22Rv1 (cell line): ENCODE results near the gene DHX15.

ENCODE experiments used
- H3K27ac ChIP-seq: fragments of 450-650 bp; 2 replicates; pipeline ENCODE4 v1.5.1; 2017
- ZFX ChIP-seq: fragments of 450-650 bp; IDR thresholded peaks from 2 replicates; pipeline ENCODE4 v1.6.1; 2017; ENCODE audit warnings: antibody characterized with exemption, borderline replicate concordance
- TF ChIP-seq, protein P1 (sequence below): fragments of 450-650 bp; IDR thresholded peaks from 2 replicates; pipeline ENCODE4 v1.5.1; 2017; ENCODE audit warnings: mild to moderate bottlenecking

The DHX15 gene

GRCh38 chr4:24559889-24560288 lies 24.5 kb downstream of the DHX15 start:
- no peak overlapping the region for H3K27ac ChIP-seq
- TF ChIP-seq, protein P1, sequence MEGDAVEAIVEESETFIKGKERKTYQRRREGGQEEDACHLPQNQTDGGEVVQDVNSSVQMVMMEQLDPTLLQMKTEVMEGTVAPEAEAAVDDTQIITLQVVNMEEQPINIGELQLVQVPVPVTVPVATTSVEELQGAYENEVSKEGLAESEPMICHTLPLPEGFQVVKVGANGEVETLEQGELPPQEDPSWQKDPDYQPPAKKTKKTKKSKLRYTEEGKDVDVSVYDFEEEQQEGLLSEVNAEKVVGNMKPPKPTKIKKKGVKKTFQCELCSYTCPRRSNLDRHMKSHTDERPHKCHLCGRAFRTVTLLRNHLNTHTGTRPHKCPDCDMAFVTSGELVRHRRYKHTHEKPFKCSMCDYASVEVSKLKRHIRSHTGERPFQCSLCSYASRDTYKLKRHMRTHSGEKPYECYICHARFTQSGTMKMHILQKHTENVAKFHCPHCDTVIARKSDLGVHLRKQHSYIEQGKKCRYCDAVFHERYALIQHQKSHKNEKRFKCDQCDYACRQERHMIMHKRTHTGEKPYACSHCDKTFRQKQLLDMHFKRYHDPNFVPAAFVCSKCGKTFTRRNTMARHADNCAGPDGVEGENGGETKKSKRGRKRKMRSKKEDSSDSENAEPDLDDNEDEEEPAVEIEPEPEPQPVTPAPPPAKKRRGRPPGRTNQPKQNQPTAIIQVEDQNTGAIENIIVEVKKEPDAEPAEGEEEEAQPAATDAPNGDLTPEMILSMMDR = no peak
- no peak for TF ChIP-seq ZFX

GRCh38 chr4:24559032-24559821 lies 25.1 kb downstream of the DHX15 start:
- no peak overlapping the region for H3K27ac ChIP-seq
- TF ChIP-seq, protein P1 = no peak
- TF ChIP-seq ZFX = no peak

DNA sequence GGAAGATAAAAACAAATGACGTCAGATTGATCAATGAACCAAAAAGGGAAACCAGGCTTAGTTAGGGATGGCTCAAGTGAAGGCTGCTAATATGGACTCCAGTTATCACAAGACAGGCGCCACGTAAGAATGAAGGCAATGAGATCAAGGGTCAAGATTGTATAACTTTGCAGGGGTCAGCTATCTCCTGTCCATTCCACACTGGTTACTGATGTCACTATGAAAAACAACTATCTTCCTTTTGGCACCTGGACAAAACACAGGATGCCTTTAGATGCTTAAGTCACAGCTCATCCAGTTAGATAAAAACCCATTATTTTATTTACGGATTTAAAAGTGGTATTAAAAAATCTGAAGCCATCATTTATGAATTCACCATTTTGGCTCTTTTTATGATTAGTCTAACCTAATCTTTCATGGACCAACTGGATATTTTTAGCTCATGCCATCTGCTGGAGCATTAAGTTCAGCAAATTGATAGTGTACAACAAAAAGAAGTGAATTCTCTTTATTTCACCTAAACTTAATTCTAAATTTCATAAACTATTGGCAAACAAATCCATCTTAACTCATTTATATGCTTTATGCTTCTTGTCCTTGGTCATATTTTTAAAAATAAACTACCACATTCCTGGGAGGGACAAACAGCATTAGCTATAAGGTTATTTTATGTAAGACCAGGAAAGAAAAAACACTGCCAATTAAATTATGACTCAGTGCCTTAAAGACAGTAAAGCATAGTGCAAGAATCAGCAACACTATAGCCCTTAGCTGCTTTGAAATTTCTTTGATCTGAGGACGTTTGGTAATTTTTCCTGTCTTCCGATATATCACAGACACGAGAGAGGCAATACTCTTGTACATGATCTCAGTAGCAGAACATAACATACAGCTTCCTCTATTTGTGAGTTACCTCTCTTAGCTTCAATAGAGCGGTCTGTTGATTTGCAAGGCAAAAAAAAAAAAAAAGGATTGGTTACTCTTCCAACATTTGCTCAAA lies 27.0 kb downstream of the DHX15 start:
- TF ChIP-seq ZFX = no peak
- TF ChIP-seq, protein P1 = no peak

GRCh38 chr4:24551492-24552289 lies 32.7 kb downstream of the DHX15 start:
- TF ChIP-seq, protein P1 = peak; percentile 74
- no peak for TF ChIP-seq ZFX
- H3K27ac ChIP-seq = peak overlapping the region; percentile 17

More for the DNA sequence above, 27.0 kb downstream of the DHX15 start:
- no peak overlapping the region for H3K27ac ChIP-seq

DNA sequence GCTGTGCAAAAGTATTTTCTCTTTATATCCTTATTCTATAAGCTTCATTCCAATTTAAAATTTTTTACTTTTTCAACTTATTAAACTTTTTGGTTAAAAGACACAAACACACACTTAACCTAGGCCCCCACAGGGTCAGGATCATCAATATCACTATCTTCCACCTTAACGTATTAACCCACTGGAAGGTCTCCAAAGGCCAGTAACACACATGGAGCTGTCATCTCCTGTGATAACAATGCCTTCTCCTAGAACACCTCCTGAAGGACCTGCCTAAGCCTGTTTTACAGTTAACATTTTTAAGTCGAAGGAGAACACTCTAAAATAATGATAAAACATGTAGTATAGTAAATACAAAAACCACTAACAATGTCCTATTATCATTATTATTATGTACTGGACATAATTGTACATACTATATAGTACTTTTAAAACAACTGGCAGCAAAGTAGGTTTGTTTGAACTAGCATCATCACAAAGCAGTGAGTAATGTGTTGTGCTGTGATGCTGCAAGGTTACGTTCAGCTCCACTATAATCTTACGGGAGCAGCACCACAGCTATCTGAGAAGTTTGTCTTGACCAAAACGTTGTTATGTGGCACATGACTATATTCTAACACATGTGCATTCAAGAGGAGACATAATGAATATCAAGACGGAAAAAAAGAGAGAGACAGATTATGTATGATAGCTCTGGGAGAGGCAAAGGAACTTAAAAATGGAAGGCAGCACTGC lies 33.7 kb downstream of the DHX15 start:
- TF ChIP-seq, protein P1 = no peak
- TF ChIP-seq ZFX = no peak
- H3K27ac ChIP-seq = no peak overlapping the region

GRCh38 chr4:24547979-24548378 lies 36.4 kb downstream of the DHX15 start:
- TF ChIP-seq ZFX = no peak
- no peak overlapping the region for H3K27ac ChIP-seq
